Measurements from ENCODE around the gene ZFR2.

DNA sequence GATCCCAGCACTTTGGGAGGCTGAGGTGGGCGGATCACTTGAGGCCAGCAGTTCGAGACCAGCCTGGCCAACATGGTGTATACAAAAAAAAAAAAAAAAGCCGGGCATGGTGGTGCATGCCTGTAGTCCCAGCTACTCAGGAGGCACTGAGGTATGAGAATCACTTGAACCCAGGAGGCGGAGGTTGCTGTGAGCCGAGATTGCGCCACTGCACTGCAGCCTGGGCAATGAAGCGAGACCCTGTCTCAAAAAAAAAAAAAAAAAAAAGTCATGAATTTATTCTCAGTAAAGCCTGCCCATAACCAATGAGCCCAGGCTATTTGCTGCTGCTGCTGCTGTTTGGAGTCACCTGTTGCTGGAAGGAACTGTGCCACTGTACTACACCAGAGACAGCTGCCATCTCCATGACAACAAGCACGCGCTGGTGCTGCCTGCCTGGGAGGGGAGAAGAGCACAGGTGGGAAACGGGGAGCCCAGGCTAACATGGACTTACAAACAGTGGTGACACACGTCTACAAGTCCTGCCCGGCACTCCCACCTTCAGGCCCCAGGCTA lies 11.3 kb downstream of the ZFR2 start:
- no peak for TF ChIP-seq POLR2A (IDR thresholded peaks at IDR 0.05; ENCODE audit: low read length)
- no peak for TF ChIP-seq GATA1 (IDR thresholded peaks at IDR 0.05; ENCODE audit: low read depth, low read length)

All from erythroblast (primary cell).